CD8-positive, alpha-beta memory T cell (primary cell): ENCODE measurements around the gene TP53I3. TPM values are rescaled to one million over a fixed set of nuclear protein-coding genes. Genes with fewer than 3 reads are reported as not detected.
A peak's percentile ranks its signal among the peaks of the same experiment; 100 is the strongest.

Experiments used
- CTCF ChIA-PET: fragments of 350-600 bp; sonication (Branson Sonifier 250); formaldehyde crosslinking; loops from one replicate; lab custom pipeline; 2021; ENCODE audit warnings: antibody characterized with exemption; lab: Charles Lee
- POLR2A ChIA-PET: fragments of 350-600 bp; sonication (Branson Sonifier 250); formaldehyde crosslinking; loops from one replicate; lab custom pipeline; 2021; ENCODE audit warnings: antibody characterized with exemption; lab: Charles Lee
- DNase-seq, 5 donors: peaks; one replicate each; pipeline versions ENCODE4 v3.0.0 to v3.0.0-alpha.2; 2020 to 2022; ENCODE audit warnings: mixed read lengths in 1 of 5
- H3K27ac ChIP-seq: one replicate; pipeline ENCODE4 v1.7.0; 2013; ENCODE audit warnings: low read depth, mild to moderate bottlenecking, low read length, moderate library complexity
- H3K27me3 ChIP-seq: 2 replicates; pipeline ENCODE4 v1.7.0; 2013; ENCODE audit warnings: low read length, mild to moderate bottlenecking; ENCODE audit not compliant: insufficient read depth, poor library complexity, severe bottlenecking
- H3K36me3 ChIP-seq: 2 replicates; pipeline ENCODE4 v1.7.0; 2013; ENCODE audit warnings: mild to moderate bottlenecking, low read length, moderate library complexity; ENCODE audit not compliant: insufficient read depth
- H3K4me1 ChIP-seq: 2 replicates; pipeline ENCODE4 v1.7.0; 2013; ENCODE audit warnings: mild to moderate bottlenecking, low read length, moderate library complexity; ENCODE audit not compliant: insufficient read depth
- H3K4me3 ChIP-seq: 2 replicates; pipeline ENCODE4 v1.7.0; 2013; ENCODE audit warnings: mild to moderate bottlenecking, low read length
- H3K9me3 ChIP-seq: 2 replicates; pipeline ENCODE4 v1.7.0; 2013; ENCODE audit warnings: mild to moderate bottlenecking, low read length
- H3K27ac Mint-ChIP-seq, 8 donors: one replicate each; pipeline ENCODE4 v1.8.0; 2020 to 2021; ENCODE audit warnings: mixed read lengths in 8 of 8, mild to moderate bottlenecking in 6 of 8, inconsistent platforms in 3 of 8, moderate library complexity in 3 of 8
- H3K27me3 Mint-ChIP-seq, 2 donors: one replicate each; pipeline ENCODE4 v1.8.0; 2020 to 2021; ENCODE audit warnings: mixed read lengths in 2 of 2, mild to moderate bottlenecking in 1 of 2, moderate library complexity in 1 of 2
- H3K36me3 Mint-ChIP-seq, 3 donors: one replicate each; pipeline ENCODE4 v1.8.0; 2020 to 2021; ENCODE audit warnings: mixed read lengths in 3 of 3, inconsistent platforms in 1 of 3, mild to moderate bottlenecking in 1 of 3
- H3K4me1 Mint-ChIP-seq, 3 donors: one replicate each; pipeline ENCODE4 v1.8.0; 2020 to 2021; ENCODE audit warnings: mixed read lengths in 3 of 3, inconsistent platforms in 1 of 3, mild to moderate bottlenecking in 1 of 3
- H3K4me3 Mint-ChIP-seq, 7 donors: one replicate each; pipeline ENCODE4 v1.8.0; 2020 to 2021; ENCODE audit warnings: mixed read lengths in 7 of 7, mild to moderate bottlenecking in 6 of 7, moderate library complexity in 4 of 7, inconsistent platforms in 2 of 7
- H3K9me3 Mint-ChIP-seq, 5 donors: one replicate each; pipeline ENCODE4 v1.8.0; 2020 to 2022; ENCODE audit warnings: mixed read lengths in 5 of 5, mild to moderate bottlenecking in 3 of 5, moderate library complexity in 2 of 5, inconsistent platforms in 1 of 5
- polyA plus RNA-seq: library from polyadenylated mRNA; unstranded; fragments of 300-500 nt; fragmentation: Illumina TruSeq; gene quantifications from one replicate; pipeline ENCODE4 v1.2.3, GENCODE V29; 2021
- total RNA-seq, 2 experiments: library from RNA; stranded (reverse); gene quantifications; one replicate each; pipeline ENCODE4 v1.2.3, GENCODE V29; 2021

Gene TP53I3
- total RNA-seq = 1 to 10 TPM; 3.9 to 4.3 TPM
- not detected for polyA plus RNA-seq

GRCh38 chr2:24084386-24085199, at the start of gene TP53I3:
Gene TP53I3, minus strand, starts transcription at chr2:24084834. Its CDS starts 508 bp downstream, at chr2:24084326.
- Mint-ChIP-seq H3K36me3 (peaks cover 4 to 27% (median 5%) of the 10 kb centered on the region in 3 donors), H3K9me3 (no peaks in the 10 kb centered on the region), H3K4me1 (peaks cover 8 to 20% (median 18%) of the 10 kb centered on the region in 3 donors), H3K27ac (peak within 1 kb of the TSS; percentile 18 to 88 (median 74)), H3K4me3 (peak within 1 kb of the TSS; percentile 72 to 88 (median 83)), H3K27me3 (no peaks in the 10 kb centered on the region)
- Histone ChIP-seq H3K4me1 (peaks cover 14% of the 10 kb centered on the region), H3K4me3 (peak within 1 kb of the TSS; percentile 67), H3K9me3 (no peaks in the 10 kb centered on the region), H3K27me3 (no peaks in the 10 kb centered on the region), H3K27ac (peak within 1 kb of the TSS; percentile 34), H3K36me3 (no peaks in the 10 kb centered on the region)
- ChIA-PET POLR2A (interaction anchor here (0.6 to 2.5 kb wide), 3 partner anchors 37 to 230 kb away, joined by 3 to 20 read pairs (median 4); partner anchors contain the start of gene ATAD2B), CTCF (interaction anchor here (0.6 to 5.2 kb wide), 36 partner anchors 8 to 297 kb away, joined by 3 to 48 read pairs (median 4); partner anchors contain the start of genes ATAD2B, FKBP1B, SF3B6 and WDCP)
- DNase-seq = peak; percentile 76 to 83 (median 80)

- no peaks in the 10 kb centered on the region for H3K36me3 ChIP-seq
- Mint-ChIP-seq H3K4me3 (no peak overlapping the region), H3K9me3 (peaks cover 0 to 10% (median 7%) of the 10 kb centered on the region in 5 donors)
These were observed 47.9 kb upstream of the TP53I3 start for GRCh38 chr2:24132543-24132942.

GRCh38 chr2:24125956-24126355, 41.3 kb upstream of the TP53I3 start:
- no peaks in the 10 kb centered on the region for H3K36me3 ChIP-seq
- Mint-ChIP-seq H3K36me3 (peaks cover 0 to 4% (median 2%) of the 10 kb centered on the region in 3 donors), H3K9me3 (no peaks in the 10 kb centered on the region), H3K27me3 (no peaks in the 10 kb centered on the region), H3K27ac (no peak overlapping the region), H3K4me1 (peaks cover 11 to 19% (median 17%) of the 10 kb centered on the region in 3 donors), H3K4me3 (peak overlapping the region in 2 of 7 donors; percentile 24 to 79)
- no peak overlapping the region for H3K4me3 ChIP-seq
- CTCF ChIA-PET = interaction anchor here (1.1 kb wide), 1 partner anchor 41 kb away, joined by 3 read pairs; the partner anchor contains the start of gene TP53I3
- H3K9me3 ChIP-seq = no peaks in the 10 kb centered on the region
- no peaks in the 10 kb centered on the region for H3K27me3 ChIP-seq
- DNase-seq = no peak
- POLR2A ChIA-PET = no interaction called here
- peaks cover 11% of the 10 kb centered on the region for H3K4me1 ChIP-seq
- no peak overlapping the region for H3K27ac ChIP-seq

More at GRCh38 chr2:24132543-24132942, 47.9 kb upstream of the TP53I3 start:
- peaks cover 3 to 25% (median 6%) of the 10 kb centered on the region in 3 donors for H3K36me3 Mint-ChIP-seq
- no peaks in the 10 kb centered on the region for H3K27me3 Mint-ChIP-seq
- Histone ChIP-seq H3K27me3 (no peaks in the 10 kb centered on the region), H3K4me3 (no peak overlapping the region), H3K4me1 (no peaks in the 10 kb centered on the region), H3K27ac (no peak overlapping the region), H3K9me3 (no peaks in the 10 kb centered on the region)
- DNase-seq = no peak
- no peak overlapping the region for H3K27ac Mint-ChIP-seq
- no peaks in the 10 kb centered on the region for H3K4me1 Mint-ChIP-seq
- CTCF ChIA-PET = no interaction called here
- POLR2A ChIA-PET = interaction anchor here (0.6 kb wide), 2 partner anchors 11 to 21 kb away, joined by 3 read pairs; no protein-coding TSS in a partner anchor

- Histone ChIP-seq H3K4me1 (peaks cover 11% of the 10 kb centered on the region), H3K4me3 (peak overlapping the region; percentile 76), H3K27me3 (no peaks in the 10 kb centered on the region), H3K36me3 (no peaks in the 10 kb centered on the region), H3K9me3 (no peaks in the 10 kb centered on the region), H3K27ac (peak overlapping the region; percentile 68)
- Mint-ChIP-seq H3K36me3 (peaks cover 0 to 4% (median 2%) of the 10 kb centered on the region in 3 donors), H3K4me1 (peaks cover 11 to 19% (median 17%) of the 10 kb centered on the region in 3 donors), H3K4me3 (peak overlapping the region; percentile 75 to 94 (median 84)), H3K27me3 (no peaks in the 10 kb centered on the region), H3K9me3 (no peaks in the 10 kb centered on the region), H3K27ac (peak overlapping the region; percentile 52 to 94 (median 78))
- DNase-seq = no peak
- POLR2A ChIA-PET = no interaction called here
- CTCF ChIA-PET = interaction anchor here (1.3 kb wide), 1 partner anchor 40 kb away, joined by 6 read pairs; the partner anchor contains the start of gene TP53I3
These were observed 39.4 kb upstream of the TP53I3 start for GRCh38 chr2:24123922-24124580.

- Histone ChIP-seq H3K4me3 (peak within 1 kb of the TSS; percentile 76), H3K36me3 (no peaks in the 10 kb centered on the region), H3K4me1 (peaks cover 11% of the 10 kb centered on the region), H3K27me3 (no peaks in the 10 kb centered on the region), H3K9me3 (no peaks in the 10 kb centered on the region), H3K27ac (peak within 1 kb of the TSS; percentile 68)
- ChIA-PET CTCF (interaction anchor here (1.3 kb wide), 1 partner anchor 39 kb away, joined by 6 read pairs; the partner anchor contains the start of gene TP53I3), POLR2A (interaction anchor here (1.9 kb wide), 1 partner anchor 47 kb away, joined by 5 read pairs; no protein-coding TSS in a partner anchor)
- Mint-ChIP-seq H3K27me3 (no peaks in the 10 kb centered on the region), H3K4me1 (peaks cover 11 to 19% (median 17%) of the 10 kb centered on the region in 3 donors), H3K36me3 (peaks cover 0 to 4% (median 2%) of the 10 kb centered on the region in 3 donors), H3K4me3 (peak within 1 kb of the TSS; percentile 82 to 94 (median 86)), H3K9me3 (no peaks in the 10 kb centered on the region), H3K27ac (peak within 1 kb of the TSS; percentile 64 to 94 (median 90))
- DNase-seq = peak; percentile 36 to 66 (median 54)
These were observed 38.7 kb upstream of the TP53I3 start, which contains the start of the genes FAM228B and PFN4 for GRCh38 chr2:24123195-24123921. Gene FAM228B, plus strand, starts transcription at chr2:24123469. Its CDS starts 893 bp downstream, at chr2:24124362. Gene PFN4, minus strand, starts transcription at chr2:24123334. Its CDS starts 799 bp downstream, at chr2:24122535.

- H3K27me3 ChIP-seq = no peaks in the 10 kb centered on the region
- CTCF ChIA-PET = interaction anchor here (0.8 to 1.6 kb wide), 3 partner anchors 16 to 196 kb away, joined by 3 to 4 read pairs (median 3); partner anchors contain the start of genes ATAD2B and TP53I3
- POLR2A ChIA-PET = interaction anchor here (1.0 to 1.9 kb wide), 2 partner anchors 44 to 46 kb away, joined by 5 read pairs; no protein-coding TSS in a partner anchor
- H3K27me3 Mint-ChIP-seq = no peaks in the 10 kb centered on the region
- peaks cover 11 to 19% (median 17%) of the 10 kb centered on the region in 3 donors for H3K4me1 Mint-ChIP-seq
- H3K4me3 ChIP-seq = peak overlapping the region; percentile 46
- peaks cover 0 to 1% (median 1%) of the 10 kb centered on the region in 3 donors for H3K36me3 Mint-ChIP-seq
- no peaks in the 10 kb centered on the region for H3K9me3 ChIP-seq
- H3K27ac ChIP-seq = peak overlapping the region; percentile 68
- no peaks in the 10 kb centered on the region for H3K36me3 ChIP-seq
- peak overlapping the region; percentile 40 to 91 (median 86) for H3K27ac Mint-ChIP-seq
- DNase-seq = no peak
- H3K4me1 ChIP-seq = peaks cover 11% of the 10 kb centered on the region
- H3K9me3 Mint-ChIP-seq = no peaks in the 10 kb centered on the region
- peak overlapping the region; percentile 77 to 91 (median 85) for H3K4me3 Mint-ChIP-seq
These were observed 37.9 kb upstream of the TP53I3 start for GRCh38 chr2:24122366-24123194.
